HCT116 (cell line): ENCODE data around the gene EFL1. TPM values are rescaled to one million over a fixed set of nuclear protein-coding genes. Genes with fewer than 3 reads are reported as not detected.
"Not testable (repeated sequence)": the region's sequence is repeated elsewhere in the genome, so short reads cannot be mapped to it uniquely, and the experiment has no call there.

Experiments used
- ATAC-seq: fragments of 200-7000 bp; cut with Tn5 transposase; 2 replicates; pipeline ENCODE4 v1.9.1; 2020; ENCODE audit warnings: mild to moderate bottlenecking, moderate library complexity
- BruUV-seq: library from RNA; stranded (reverse); fragments of 400-500 nt; replicated peaks from 2 replicates; lab custom pipeline; 2021; lab: Mats Ljungman, UMichigan
- CTCF ChIA-PET: fragments of 300-600 bp; sonication (Branson Sonifier 250); formaldehyde crosslinking; loops from one replicate; lab custom pipeline; 2021; ENCODE audit warnings: antibody characterized with exemption; lab: Charles Lee
- POLR2A ChIA-PET: fragments of 300-600, 350-600 bp; sonication (Branson Sonifier 250); formaldehyde crosslinking; loops from one replicate; lab custom pipeline; 2021; ENCODE audit warnings: antibody characterized with exemption; lab: Charles Lee
- RAD21 ChIA-PET, 2 experiments: fragments of 300-600 bp; sonication (Branson Sonifier 250); formaldehyde crosslinking; loops; one replicate each; lab custom pipeline; 2023; ENCODE audit warnings: low total read pairs in 2 of 2; ENCODE audit not compliant: uncharacterized antibody in 2 of 2, unreplicated experiment in 2 of 2, low non-redundant PET in 1 of 2; lab: Charles Lee
- DNase-seq: peaks from one replicate; pipeline ENCODE4 v3.0.0-alpha.2; 2010; ENCODE audit warnings: low read depth, low spot score
- H2AFZ ChIP-seq: fragments of 200-600 bp; shearing (Covaris generic), sonication (generic); 2 replicates; pipeline ENCODE4 v1.6.1; 2017; ENCODE audit warnings: low read depth, mixed run types, mixed read lengths, antibody characterized with exemption, low read length; ENCODE audit not compliant: poor library complexity, severe bottlenecking
- H3K27ac ChIP-seq: 2 replicates; pipeline ENCODE4 v1.5.1; 2012; ENCODE audit warnings: low read depth, low read length
- H3K27me3 ChIP-seq: fragments of 200-600 bp; sonication (generic); 2 replicates; pipeline ENCODE4 v1.6.1; 2016; ENCODE audit warnings: mixed run types, low read length, mixed read lengths; ENCODE audit not compliant: insufficient read depth
- H3K36me3 ChIP-seq, 2 experiments: fragments of 200-500 bp in 1 of 2; fragments of 200-600 bp in 1 of 2; sonication (Bioruptor generic) in 1 of 2; sonication (generic) in 1 of 2; 2 replicates each; pipeline versions ENCODE4 v1.5.1 to v1.6.1; 2014 to 2016; ENCODE audit warnings: low read length in 2 of 2, inconsistent platforms in 1 of 2, mixed read lengths in 1 of 2, mixed run types in 1 of 2; ENCODE audit not compliant: insufficient read depth in 2 of 2, control insufficient read depth in 1 of 2
- H3K4me1 ChIP-seq, 2 experiments: fragments of 200-600 bp in 1 of 2; sonication (generic) in 1 of 2; 2 replicates each; pipeline versions ENCODE4 v1.5.1 to v1.6.1; 2012 to 2017; ENCODE audit warnings: low read length in 2 of 2, inconsistent platforms in 1 of 2, mild to moderate bottlenecking in 1 of 2, mixed read lengths in 1 of 2, mixed run types in 1 of 2, moderate library complexity in 1 of 2; ENCODE audit not compliant: insufficient read depth in 2 of 2, control insufficient read depth in 1 of 2
- H3K4me2 ChIP-seq: fragments of 200-600 bp; sonication (generic); 2 replicates; pipeline ENCODE4 v1.6.1; 2017; ENCODE audit warnings: mixed run types, low read length, mixed read lengths
- H3K4me3 ChIP-seq, 2 experiments: fragments of 200-600 bp in 1 of 2; sonication (generic) in 1 of 2; replicated peaks in 1 of 2; 2 replicates each; pipeline ENCODE4 v1.5.1; 2011 to 2016; ENCODE audit warnings: low read length in 2 of 2, control low read depth in 1 of 2, low read depth in 1 of 2, mild to moderate bottlenecking in 1 of 2, mixed read lengths in 1 of 2, mixed run types in 1 of 2
- H3K79me2 ChIP-seq: fragments of 200-600 bp; sonication (generic); 2 replicates; pipeline ENCODE4 v1.6.1; 2017; ENCODE audit warnings: mild to moderate bottlenecking, mixed run types, low read length, moderate library complexity, mixed read lengths; ENCODE audit not compliant: insufficient read depth
- H3K9ac ChIP-seq: fragments of 200-600 bp; sonication (generic); 2 replicates; pipeline ENCODE4 v1.6.1; 2016; ENCODE audit warnings: low read length, mixed read lengths
- H3K9me2 ChIP-seq: fragments of 200-600 bp; sonication (generic), shearing (Covaris generic); 2 replicates; pipeline ENCODE4 v1.6.1; 2017; ENCODE audit warnings: mixed run types, mild to moderate bottlenecking, moderate library complexity; ENCODE audit not compliant: insufficient read depth
- H3K9me3 ChIP-seq, 2 experiments: fragments of 200-500 bp in 1 of 2; fragments of 200-600 bp in 1 of 2; sonication (Bioruptor generic) in 1 of 2; sonication (generic) in 1 of 2; 2 replicates each; pipeline ENCODE4 v1.6.1; 2014 to 2017; ENCODE audit warnings: low read length in 2 of 2, mixed read lengths in 2 of 2, inconsistent platforms in 1 of 2, low read depth in 1 of 2, mild to moderate bottlenecking in 1 of 2, mixed run types in 1 of 2, moderate library complexity in 1 of 2; ENCODE audit not compliant: control insufficient read depth in 1 of 2, insufficient read depth in 1 of 2
- H4K20me1 ChIP-seq: fragments of 200-600 bp; sonication (generic), shearing (Covaris generic); 2 replicates; pipeline ENCODE4 v1.6.1; 2017; ENCODE audit warnings: mixed run types, mild to moderate bottlenecking, moderate library complexity; ENCODE audit not compliant: insufficient read depth
- intact Hi-C: fragments of 100-400 bp; cut with micrococcal nuclease; formaldehyde crosslinking; loops from 2 replicates; pipeline ENCODE4 v1.10.0; 2022
- total RNA-seq: library from RNA; stranded (reverse); gene quantifications from one replicate; pipeline ENCODE4 v1.2.1, GENCODE V29; 2021; ENCODE audit not compliant: unreplicated experiment
- TF ChIP-seq, protein P1 (sequence below), 3 experiments: fragments of 200-600 bp in 1 of 3; sonication (generic) in 1 of 3; IDR thresholded peaks in 2 of 3; conservative IDR thresholded peaks in 1 of 3; 2 replicates each; pipeline ENCODE4 v1.5.1; 2012 to 2017; ENCODE audit warnings: low read depth in 2 of 3, low read length in 2 of 3, antibody characterized with exemption in 1 of 3, borderline replicate concordance in 1 of 3, control low read depth in 1 of 3, mild to moderate bottlenecking in 1 of 3, mixed read lengths in 1 of 3, mixed run types in 1 of 3, moderate library complexity in 1 of 3; ENCODE audit not compliant: insufficient read depth in 1 of 3

The EFL1 gene
- total RNA-seq, 1 experiment from 2014 or later = 12.7 TPM

- BruUV-seq, DNase-seq, H3K9me3 ChIP-seq, H3K4me2 ChIP-seq, H3K36me3 ChIP-seq, H3K4me3 ChIP-seq, H2AFZ ChIP-seq, H3K4me1 ChIP-seq, H3K27me3 ChIP-seq, ATAC-seq, intact Hi-C loops, H3K27ac ChIP-seq, H4K20me1 ChIP-seq, CTCF ChIA-PET, H3K79me2 ChIP-seq, H3K9me2 ChIP-seq, H3K9ac ChIP-seq, POLR2A ChIA-PET, RAD21 ChIA-PET: not testable (repeated sequence)
Observed at GRCh38 chr15:82282386-82282785, 19.9 kb upstream of the EFL1 start.

GRCh38 chr15:82281276-82281675, 18.7 kb upstream of the EFL1 start:
- H3K9me2 ChIP-seq, DNase-seq, H3K9me3 ChIP-seq, H3K4me1 ChIP-seq, CTCF ChIA-PET, intact Hi-C loops, H3K4me3 ChIP-seq, H3K4me2 ChIP-seq: not testable (repeated sequence)
- ATAC-seq = peak; percentile 83
- TF ChIP-seq, protein P1, sequence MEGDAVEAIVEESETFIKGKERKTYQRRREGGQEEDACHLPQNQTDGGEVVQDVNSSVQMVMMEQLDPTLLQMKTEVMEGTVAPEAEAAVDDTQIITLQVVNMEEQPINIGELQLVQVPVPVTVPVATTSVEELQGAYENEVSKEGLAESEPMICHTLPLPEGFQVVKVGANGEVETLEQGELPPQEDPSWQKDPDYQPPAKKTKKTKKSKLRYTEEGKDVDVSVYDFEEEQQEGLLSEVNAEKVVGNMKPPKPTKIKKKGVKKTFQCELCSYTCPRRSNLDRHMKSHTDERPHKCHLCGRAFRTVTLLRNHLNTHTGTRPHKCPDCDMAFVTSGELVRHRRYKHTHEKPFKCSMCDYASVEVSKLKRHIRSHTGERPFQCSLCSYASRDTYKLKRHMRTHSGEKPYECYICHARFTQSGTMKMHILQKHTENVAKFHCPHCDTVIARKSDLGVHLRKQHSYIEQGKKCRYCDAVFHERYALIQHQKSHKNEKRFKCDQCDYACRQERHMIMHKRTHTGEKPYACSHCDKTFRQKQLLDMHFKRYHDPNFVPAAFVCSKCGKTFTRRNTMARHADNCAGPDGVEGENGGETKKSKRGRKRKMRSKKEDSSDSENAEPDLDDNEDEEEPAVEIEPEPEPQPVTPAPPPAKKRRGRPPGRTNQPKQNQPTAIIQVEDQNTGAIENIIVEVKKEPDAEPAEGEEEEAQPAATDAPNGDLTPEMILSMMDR (IDR thresholded peaks at IDR 0.05 in 2 of 3, conservative IDR thresholded peaks at IDR 0.05 in 1 of 3; ENCODE audit: borderline replicate concordance in 1 of 3, insufficient read depth in 1 of 3, low read depth in 2 of 3, low read length in 2 of 3) = peak in 2 of 3 experiments; percentile 23 to 37; a peak in 3 of 6 replicates
- TF ChIP-seq, all 23 proteins: peak for 1; not testable (repeated sequence) for 22
- BruUV-seq, H3K27ac ChIP-seq, POLR2A ChIA-PET, RAD21 ChIA-PET, H3K79me2 ChIP-seq, H4K20me1 ChIP-seq, H2AFZ ChIP-seq, H3K27me3 ChIP-seq, H3K9ac ChIP-seq, H3K36me3 ChIP-seq: not testable (repeated sequence)
